GM18505 (cell line): ENCODE results near the gene ADGRA1.

Experiments used
- ATAC-seq: cut with Tn5 transposase; IDR thresholded peaks from one replicate; pipeline ENCODE4 v1.9.1; 2021; ENCODE audit not compliant: unreplicated experiment
- POLR2A ChIP-seq: IDR thresholded peaks from 4 replicates; pipeline ENCODE4 v1.6.1; 2011; ENCODE audit warnings: borderline replicate concordance; ENCODE audit not compliant: insufficient read depth, insufficient read length; ENCODE audit errors: extremely low read depth

Gene ADGRA1

GRCh38 chr10:133100706-133101415 lies 13.1 kb downstream of the ADGRA1 start:
- TF ChIP-seq POLR2A = no peak
- ATAC-seq = no peak

- TF ChIP-seq POLR2A = no peak
- no peak for ATAC-seq
Observed at GRCh38 chr10:133101416-133101810, 13.7 kb downstream of the ADGRA1 start.

- ATAC-seq = no peak
- no peak for TF ChIP-seq POLR2A
Observed at GRCh38 chr10:133102415-133103095, 14.8 kb downstream of the ADGRA1 start.

- TF ChIP-seq POLR2A = no peak
- ATAC-seq = no peak
Observed at GRCh38 chr10:133103311-133103910, 15.7 kb downstream of the ADGRA1 start.

GRCh38 chr10:133104068-133104962 lies 16.6 kb downstream of the ADGRA1 start:
- TF ChIP-seq POLR2A = no peak
- no peak for ATAC-seq

GRCh38 chr10:133104963-133105640 lies 17.4 kb downstream of the ADGRA1 start:
- TF ChIP-seq POLR2A = no peak
- no peak for ATAC-seq

GRCh38 chr10:133105686-133106390 lies 18.1 kb downstream of the ADGRA1 start:
- TF ChIP-seq POLR2A = no peak
- no peak for ATAC-seq

GRCh38 chr10:133106516-133106915 lies 18.8 kb downstream of the ADGRA1 start:
- no peak for ATAC-seq

GRCh38 chr10:133107442-133107841 lies 19.7 kb downstream of the ADGRA1 start:
- no peak for TF ChIP-seq POLR2A
- ATAC-seq = no peak

More at GRCh38 chr10:133106516-133106915, 18.8 kb downstream of the ADGRA1 start:
- no peak for TF ChIP-seq POLR2A

- ATAC-seq = no peak
Observed at GRCh38 chr10:133109711-133110110, 22.0 kb downstream of the ADGRA1 start.

GRCh38 chr10:133110133-133110532 lies 22.4 kb downstream of the ADGRA1 start:
- TF ChIP-seq POLR2A = no peak
- no peak for ATAC-seq

More at GRCh38 chr10:133109711-133110110, 22.0 kb downstream of the ADGRA1 start:
- TF ChIP-seq POLR2A = no peak
